ENCODE results near the gene TNRC6C. TPM values are rescaled to one million over a fixed set of nuclear protein-coding genes. Genes with fewer than 3 reads are reported as not detected.
A peak's percentile ranks its signal among the peaks of the same experiment; 100 is the strongest.

The TNRC6C gene
- total RNA-seq, 2 experiments from 2014 or later: 25.5 to 26.7 TPM

DNA sequence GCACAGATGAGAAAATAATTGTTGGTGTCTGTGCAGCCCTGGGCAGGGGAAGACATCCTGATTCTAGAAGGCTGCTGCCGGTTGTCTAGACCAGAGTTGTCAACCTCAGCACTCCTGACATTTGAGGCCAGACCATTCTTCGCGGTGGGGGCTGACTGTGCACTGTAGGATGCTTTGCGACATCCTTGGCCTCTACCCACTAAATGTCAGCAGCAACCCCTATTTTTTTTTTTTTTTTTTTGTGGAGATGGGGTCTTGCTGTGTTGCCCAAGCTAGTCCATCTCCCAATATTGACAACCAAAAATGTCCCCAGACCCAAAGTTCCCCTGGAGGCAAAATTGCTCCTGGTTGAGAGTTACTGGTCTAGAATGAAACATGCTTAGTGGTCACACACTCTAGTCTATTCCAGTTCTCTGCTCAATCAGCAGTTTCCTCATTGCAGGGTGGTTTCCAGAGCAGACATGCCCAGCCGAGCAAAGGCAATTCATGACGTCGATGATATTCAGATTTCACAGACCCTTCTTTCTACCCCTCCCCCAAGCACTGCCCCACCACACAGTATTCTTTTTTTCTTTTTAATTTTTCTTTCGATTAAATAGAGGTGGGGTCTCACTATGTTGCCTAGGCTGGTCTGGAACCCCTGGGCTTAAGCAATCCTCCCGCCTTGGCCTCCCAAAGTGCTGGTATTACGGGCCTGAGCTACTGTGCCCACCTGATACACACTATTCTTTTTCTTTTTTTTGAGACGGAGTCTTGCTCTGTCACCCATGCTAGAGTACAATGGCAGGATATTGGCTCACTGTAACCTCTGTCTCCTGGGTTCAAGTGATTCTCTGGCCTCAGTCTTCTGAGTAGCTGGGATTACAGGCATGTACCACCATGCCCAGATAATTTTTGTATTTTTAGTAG is 196.7 kb downstream of the TNRC6C start:
- peaks cover 14% of the 10 kb centered on the region for H3K4me1 Mint-ChIP-seq
- H3K9me3 Mint-ChIP-seq: no peaks in the 10 kb centered on the region
- H3K27me3 Mint-ChIP-seq: no peaks in the 10 kb centered on the region
- POLR2A ChIA-PET: interaction anchor here (1.2 to 3.1 kb wide), 2 partner anchors 12 to 13 kb away, joined by 3 to 12 read pairs; no protein-coding TSS in a partner anchor
- no peak overlapping the region for H3K4me3 Mint-ChIP-seq
- DNase-seq: peak; percentile 40
- CTCF ChIA-PET: no interaction called here
- H3K36me3 Mint-ChIP-seq (ENCODE audit: low read depth): no peaks in the 10 kb centered on the region
- H3K27ac Mint-ChIP-seq: peak overlapping the region; percentile 9

Other genes starting within 250 kb of the TNRC6C start
- gene TMC6, start 170.1 kb downstream of the TNRC6C start, total RNA-seq: 100 to 1,000 TPM; 460 to 463 TPM
- gene TMC8, start 172.1 kb downstream of the TNRC6C start, total RNA-seq: 100 to 1,000 TPM; 316 to 334 TPM
- gene C17orf99, start 187.7 kb downstream of the TNRC6C start, total RNA-seq: not detected
- gene SYNGR2, start 209.9 kb downstream of the TNRC6C start, total RNA-seq: 10 to 100 TPM; 63.6 to 64.0 TPM
- gene TK1, start 228.3 kb downstream of the TNRC6C start, total RNA-seq: 100 to 1,000 TPM; 109 to 117 TPM
- gene AFMID, start 228.7 kb downstream of the TNRC6C start, total RNA-seq: 10 to 100 TPM in 1 of 2 experiments, 1 to 10 TPM in 1; 9.2 to 14.0 TPM

Measured in activated CD4-positive, alpha-beta memory T cell treated with anti-CD3 and anti-CD28 coated beads, Interleukin-2, amount 10 ng/mL, durations not matched to agents 7 days and 5 days (primary cell).